Calu3 (cell line): ENCODE measurements around the gene COA3. TPM values are rescaled to one million over a fixed set of nuclear protein-coding genes. Genes with fewer than 3 reads are reported as not detected.

Experiments
- BruUV-seq: library from RNA; stranded (reverse); fragments of 400-500 nt; replicated peaks from 2 replicates; lab custom pipeline; 2021; lab: Mats Ljungman, UMichigan
- CTCF ChIA-PET: fragments of 300-600 bp; sonication (Branson Sonifier 250); formaldehyde crosslinking; loops from one replicate; lab custom pipeline; 2022; ENCODE audit warnings: antibody characterized with exemption; lab: Charles Lee
- DNase-seq: peaks from one replicate; pipeline ENCODE4 v3.0.0; 2022
- H3K27ac Mint-ChIP-seq: one replicate; pipeline ENCODE4 v1.8.0; 2022; ENCODE audit warnings: mixed read lengths; ENCODE audit not compliant: unreplicated experiment
- H3K27me3 Mint-ChIP-seq: one replicate; pipeline ENCODE4 v1.8.0; 2022; ENCODE audit warnings: mixed read lengths; ENCODE audit not compliant: unreplicated experiment
- H3K36me3 Mint-ChIP-seq: one replicate; pipeline ENCODE4 v1.8.0; 2022; ENCODE audit warnings: mild to moderate bottlenecking, moderate library complexity, mixed read lengths; ENCODE audit not compliant: insufficient read depth, unreplicated experiment
- H3K4me1 Mint-ChIP-seq: one replicate; pipeline ENCODE4 v1.8.0; 2022; ENCODE audit warnings: mild to moderate bottlenecking, low read depth, mixed read lengths; ENCODE audit not compliant: unreplicated experiment
- H3K4me3 Mint-ChIP-seq: one replicate; pipeline ENCODE4 v1.8.0; 2022; ENCODE audit warnings: mild to moderate bottlenecking, low read depth, moderate library complexity, mixed read lengths; ENCODE audit not compliant: unreplicated experiment
- H3K9me3 Mint-ChIP-seq: one replicate; pipeline ENCODE4 v1.8.0; 2022; ENCODE audit warnings: low read depth, mixed read lengths; ENCODE audit not compliant: unreplicated experiment
- intact Hi-C: fragments of 100-400 bp; cut with micrococcal nuclease; formaldehyde crosslinking; loops from one replicate; pipeline ENCODE4 v1.10.0; 2022; ENCODE audit not compliant: unreplicated experiment
- total RNA-seq: library from RNA; stranded (reverse); gene quantifications from 2 replicates; pipeline ENCODE4 v1.2.3, GENCODE V29; 2022
- TF ChIP-seq, protein P1 (sequence below): fragments of 200-600 bp; IDR thresholded peaks from one replicate; pipeline ENCODE4 v1.8.0; 2022; ENCODE audit warnings: antibody characterized with exemption; ENCODE audit not compliant: unreplicated experiment

COA3 gene
- total RNA-seq, 1 experiment from 2014 or later, result 99.9 TPM

GRCh38 chr17:42814633-42815399 lies 16.3 kb upstream of the COA3 start:
- TF ChIP-seq, protein P1, sequence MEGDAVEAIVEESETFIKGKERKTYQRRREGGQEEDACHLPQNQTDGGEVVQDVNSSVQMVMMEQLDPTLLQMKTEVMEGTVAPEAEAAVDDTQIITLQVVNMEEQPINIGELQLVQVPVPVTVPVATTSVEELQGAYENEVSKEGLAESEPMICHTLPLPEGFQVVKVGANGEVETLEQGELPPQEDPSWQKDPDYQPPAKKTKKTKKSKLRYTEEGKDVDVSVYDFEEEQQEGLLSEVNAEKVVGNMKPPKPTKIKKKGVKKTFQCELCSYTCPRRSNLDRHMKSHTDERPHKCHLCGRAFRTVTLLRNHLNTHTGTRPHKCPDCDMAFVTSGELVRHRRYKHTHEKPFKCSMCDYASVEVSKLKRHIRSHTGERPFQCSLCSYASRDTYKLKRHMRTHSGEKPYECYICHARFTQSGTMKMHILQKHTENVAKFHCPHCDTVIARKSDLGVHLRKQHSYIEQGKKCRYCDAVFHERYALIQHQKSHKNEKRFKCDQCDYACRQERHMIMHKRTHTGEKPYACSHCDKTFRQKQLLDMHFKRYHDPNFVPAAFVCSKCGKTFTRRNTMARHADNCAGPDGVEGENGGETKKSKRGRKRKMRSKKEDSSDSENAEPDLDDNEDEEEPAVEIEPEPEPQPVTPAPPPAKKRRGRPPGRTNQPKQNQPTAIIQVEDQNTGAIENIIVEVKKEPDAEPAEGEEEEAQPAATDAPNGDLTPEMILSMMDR, result no peak
- intact Hi-C loops, result no loop called here
- no TSS peak for BruUV-seq
- H3K36me3 Mint-ChIP-seq, result peaks cover 59% of the 10 kb centered on the region
- DNase-seq, result no peak
- H3K27ac Mint-ChIP-seq, result no peak overlapping the region
- H3K27me3 Mint-ChIP-seq, result no peaks in the 10 kb centered on the region
- no peaks in the 10 kb centered on the region for H3K4me1 Mint-ChIP-seq
- H3K9me3 Mint-ChIP-seq, result no peaks in the 10 kb centered on the region
- no peak overlapping the region for H3K4me3 Mint-ChIP-seq
- CTCF ChIA-PET, result interaction anchor here (0.7 kb wide), 1 partner anchor 96 kb away, joined by 4 read pairs; no protein-coding TSS in a partner anchor

DNA sequence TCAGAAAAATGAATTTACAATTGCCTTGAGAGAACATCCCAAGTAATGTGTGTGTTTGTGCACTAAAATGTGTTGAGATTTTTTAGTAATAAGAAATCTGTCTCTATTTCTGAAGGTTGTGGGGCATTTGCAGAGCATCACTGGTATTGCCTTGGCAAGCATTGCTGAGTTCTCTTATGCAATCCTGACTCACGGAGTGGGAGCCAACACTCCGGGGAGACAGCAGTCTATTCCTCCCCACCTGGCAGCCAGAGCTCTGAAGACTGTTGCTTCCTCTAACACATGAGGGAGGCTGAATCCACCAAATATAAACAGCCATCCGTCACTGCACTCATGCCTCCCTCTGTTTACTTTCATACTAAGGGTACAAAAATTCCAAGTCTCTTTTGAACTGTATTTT lies 10.7 kb upstream of the COA3 start:
- CTCF ChIA-PET, result interaction anchor here (0.5 kb wide), 1 partner anchor 340 kb away, joined by 4 read pairs; no protein-coding TSS in a partner anchor
- TF ChIP-seq, protein P1, result no peak
- intact Hi-C loops, result no loop called here
- no TSS peak for BruUV-seq
- no peaks in the 10 kb centered on the region for H3K27me3 Mint-ChIP-seq
- peaks cover 24% of the 10 kb centered on the region for H3K36me3 Mint-ChIP-seq
- H3K27ac Mint-ChIP-seq, result no peak overlapping the region
- no peaks in the 10 kb centered on the region for H3K9me3 Mint-ChIP-seq
- DNase-seq, result no peak
- H3K4me1 Mint-ChIP-seq, result no peaks in the 10 kb centered on the region
- no peak overlapping the region for H3K4me3 Mint-ChIP-seq

DNA sequence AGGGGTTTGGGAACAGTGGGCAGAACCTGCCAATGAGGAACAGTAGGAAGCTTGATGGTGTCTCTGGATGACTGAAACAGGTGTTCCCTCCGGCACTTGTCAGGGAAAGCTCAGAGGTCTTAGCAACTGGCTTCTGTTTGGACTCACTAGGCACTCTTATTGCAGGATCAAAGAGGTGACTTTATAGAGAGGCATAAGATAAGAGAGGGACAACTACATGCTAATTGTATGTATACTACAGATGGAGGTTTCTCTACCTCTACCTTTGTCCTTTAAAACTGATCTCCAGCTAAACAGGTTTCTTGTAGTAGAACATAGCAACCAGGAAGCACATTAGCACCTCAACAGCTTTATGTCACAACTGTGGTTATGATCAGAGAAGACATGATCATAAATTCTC lies 7.7 kb upstream of the COA3 start:
- CTCF ChIA-PET, result interaction anchor here (0.9 kb wide), 1 partner anchor 33 kb away, joined by 3 read pairs; the partner anchor contains the start of gene VPS25
- no peak overlapping the region for H3K4me3 Mint-ChIP-seq
- intact Hi-C loops, result no loop called here
- no peaks in the 10 kb centered on the region for H3K9me3 Mint-ChIP-seq
- no peak overlapping the region for H3K27ac Mint-ChIP-seq
- TF ChIP-seq, protein P1, result no peak
- no peak for DNase-seq
- H3K27me3 Mint-ChIP-seq, result no peaks in the 10 kb centered on the region
- H3K4me1 Mint-ChIP-seq, result no peaks in the 10 kb centered on the region
- no TSS peak for BruUV-seq
- peaks cover 6% of the 10 kb centered on the region for H3K36me3 Mint-ChIP-seq

- CTCF ChIA-PET, result interaction anchor here (0.7 kb wide), 1 partner anchor 24 kb away, joined by 8 read pairs; no protein-coding TSS in a partner anchor
These were observed 6.4 kb upstream of the COA3 start for GRCh38 chr17:42804918-42805367.

More at GRCh38 chr17:42804918-42805367, 6.4 kb upstream of the COA3 start:
- no peaks in the 10 kb centered on the region for H3K9me3 Mint-ChIP-seq
- H3K27me3 Mint-ChIP-seq, result peaks cover 13% of the 10 kb centered on the region
- no TSS peak for BruUV-seq
- no peak overlapping the region for H3K27ac Mint-ChIP-seq
- no peak overlapping the region for H3K4me3 Mint-ChIP-seq
- no peaks in the 10 kb centered on the region for H3K4me1 Mint-ChIP-seq
- no peaks in the 10 kb centered on the region for H3K36me3 Mint-ChIP-seq
- TF ChIP-seq, protein P1, result no peak
- DNase-seq, result no peak
- intact Hi-C loops, result no loop called here
